Epithelial cell of esophagus (primary cell): ENCODE data around the gene EXD3.

Source experiments
- DNase-seq: peaks from one replicate; pipeline ENCODE4 v3.0.0; 2010; ENCODE audit warnings: low read depth
- H3K4me3 ChIP-seq: 2 replicates; pipeline ENCODE4 v1.5.1; 2011; ENCODE audit warnings: mild to moderate bottlenecking, low read length, control low read depth
- CTCF ChIP-seq: IDR thresholded peaks from 2 replicates; pipeline ENCODE4 v1.5.1; 2011; ENCODE audit warnings: low read depth, mild to moderate bottlenecking, low read length, control low read depth, inconsistent platforms; ENCODE audit not compliant: insufficient read depth; ENCODE audit errors: missing control alignments

Gene EXD3

DNA sequence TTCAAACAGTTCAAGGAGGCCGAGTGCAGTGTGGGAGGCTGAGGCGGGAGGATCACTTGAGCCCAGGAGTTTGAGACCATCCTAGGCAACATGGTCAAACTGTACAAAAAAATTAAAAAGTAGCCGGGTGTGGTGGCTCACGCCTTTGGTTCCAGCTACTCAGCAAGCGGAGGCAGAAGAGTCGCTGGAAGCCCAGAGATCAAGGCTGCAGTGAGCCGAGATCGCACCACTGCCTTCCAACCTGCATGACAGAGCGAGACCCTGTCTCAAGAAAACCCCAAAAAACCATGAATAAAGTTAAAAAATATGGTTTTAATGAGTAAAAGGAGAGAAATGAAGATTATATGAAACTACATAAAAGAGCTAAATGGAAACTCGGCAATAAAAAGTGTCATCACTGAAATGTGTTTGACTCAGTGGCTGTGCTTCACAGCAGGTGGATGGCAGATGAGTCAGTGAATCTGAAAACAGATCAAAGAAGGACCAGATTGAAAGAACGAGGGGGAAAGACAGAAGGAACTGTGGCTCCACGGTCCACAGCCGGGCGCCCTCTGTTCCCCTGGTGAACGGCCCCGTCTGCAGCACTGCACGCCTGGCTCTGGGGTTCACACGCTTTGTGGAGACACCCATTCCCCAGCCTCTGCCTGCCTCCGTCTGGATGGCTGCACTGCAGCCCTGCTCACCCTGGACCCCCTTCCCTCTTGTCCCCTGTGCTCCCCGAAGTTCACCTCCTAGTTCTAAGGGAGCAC, 25.1 kb downstream of the EXD3 start:
- TF ChIP-seq CTCF: no peak
- no peak overlapping the region for H3K4me3 ChIP-seq
- DNase-seq: no peak

DNA sequence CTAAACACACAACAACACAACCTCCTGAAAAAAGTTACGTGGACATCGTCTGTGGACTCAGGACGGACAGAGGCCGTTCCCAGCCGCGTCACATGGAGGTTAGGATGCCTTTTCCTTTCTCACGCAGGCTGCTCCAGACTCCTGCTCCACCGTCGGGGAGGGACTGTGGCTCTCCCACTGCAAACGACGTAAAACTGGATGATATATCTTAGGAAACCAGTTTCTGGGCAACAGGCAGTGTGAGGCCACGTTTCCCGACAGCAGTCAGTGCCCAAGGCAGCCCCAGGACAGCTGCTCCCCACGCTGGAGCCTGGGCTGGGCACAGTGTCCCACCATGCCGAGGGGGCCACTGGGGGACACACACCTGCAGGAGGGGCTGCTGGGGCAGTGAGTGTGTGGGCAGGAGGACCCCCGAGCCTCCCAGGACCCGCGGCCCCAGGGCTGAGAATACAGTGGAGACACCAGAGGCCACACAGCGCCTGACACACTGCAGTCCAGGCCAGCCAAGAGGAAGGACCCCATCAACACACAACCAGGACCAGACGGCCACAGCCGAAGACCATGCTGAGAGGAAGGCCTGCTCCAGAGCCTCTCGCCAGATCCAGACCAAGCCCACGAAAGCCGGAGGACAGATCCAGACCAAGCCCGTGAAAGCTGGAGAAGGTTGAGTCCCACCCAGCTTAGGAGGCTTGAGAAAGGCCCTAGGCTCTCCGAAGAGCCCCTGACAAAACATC, 26.2 kb downstream of the EXD3 start:
- no peak overlapping the region for H3K4me3 ChIP-seq
- no peak for TF ChIP-seq CTCF
- no peak for DNase-seq

DNA sequence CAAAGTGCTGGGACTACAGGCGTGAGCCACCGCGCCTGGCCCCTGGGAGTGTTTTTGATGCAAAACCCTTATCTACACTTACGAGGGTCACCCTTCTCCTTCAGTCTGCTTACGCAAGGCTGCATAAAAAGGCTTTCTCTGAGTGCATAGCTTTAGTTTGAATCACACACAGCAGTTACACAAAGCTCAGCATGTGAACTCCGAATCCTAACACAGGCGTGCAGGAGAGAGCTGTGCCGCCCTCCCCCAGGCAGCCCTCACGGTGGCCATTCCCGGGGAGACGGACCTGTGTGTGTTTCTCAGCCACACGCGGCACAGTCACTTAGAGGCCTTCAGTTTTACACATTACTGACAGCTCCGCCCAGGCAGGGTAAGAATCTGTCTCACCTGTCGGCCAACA, 26.7 kb downstream of the EXD3 start:
- H3K4me3 ChIP-seq: no peak overlapping the region
- DNase-seq: peak; percentile 42
- TF ChIP-seq CTCF: no peak

GRCh38 chr9:137395666-137396010, 27.3 kb downstream of the EXD3 start:
- no peak for DNase-seq
- no peak for TF ChIP-seq CTCF
- H3K4me3 ChIP-seq: no peak overlapping the region

DNA sequence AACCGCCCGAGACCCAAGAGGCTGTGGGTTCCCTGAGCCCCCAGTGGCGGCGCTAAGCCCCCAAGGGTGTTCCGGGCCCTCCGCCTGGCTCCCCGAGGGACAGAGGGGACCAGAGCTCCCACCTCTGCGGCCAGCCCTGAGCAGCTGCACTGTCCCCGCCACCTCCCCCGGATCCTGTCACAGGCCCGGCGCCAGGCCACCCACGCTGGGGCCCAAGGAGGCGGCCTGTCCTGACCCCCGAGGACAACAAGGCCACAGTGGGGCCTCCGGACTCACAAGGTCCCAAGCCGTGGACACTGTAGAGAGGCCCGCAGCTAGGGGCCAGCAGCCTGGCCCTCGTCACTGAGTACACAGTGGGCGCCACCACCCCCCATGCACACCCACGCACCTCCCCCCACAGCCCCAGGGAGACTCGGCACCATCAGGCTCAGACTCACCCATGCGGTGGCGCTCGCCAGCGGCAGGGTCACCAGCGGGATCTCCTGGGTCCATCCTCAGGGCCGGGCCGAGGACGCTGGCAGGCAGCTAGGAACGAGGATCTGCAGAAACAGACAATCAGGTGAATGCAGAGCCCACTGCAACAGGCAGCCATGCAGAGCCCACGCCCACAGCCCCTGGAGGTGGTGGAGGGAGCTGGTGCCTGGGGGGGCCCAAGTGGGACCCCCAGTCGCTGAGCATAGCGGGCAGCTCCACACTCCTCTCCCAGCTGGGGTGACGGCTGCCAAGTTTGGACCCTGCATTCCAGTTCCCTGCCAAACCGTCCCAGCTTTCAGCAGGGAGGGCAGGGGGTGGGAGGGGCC, 27.9 kb downstream of the EXD3 start:
- TF ChIP-seq CTCF: no peak
- no peak for DNase-seq

DNA sequence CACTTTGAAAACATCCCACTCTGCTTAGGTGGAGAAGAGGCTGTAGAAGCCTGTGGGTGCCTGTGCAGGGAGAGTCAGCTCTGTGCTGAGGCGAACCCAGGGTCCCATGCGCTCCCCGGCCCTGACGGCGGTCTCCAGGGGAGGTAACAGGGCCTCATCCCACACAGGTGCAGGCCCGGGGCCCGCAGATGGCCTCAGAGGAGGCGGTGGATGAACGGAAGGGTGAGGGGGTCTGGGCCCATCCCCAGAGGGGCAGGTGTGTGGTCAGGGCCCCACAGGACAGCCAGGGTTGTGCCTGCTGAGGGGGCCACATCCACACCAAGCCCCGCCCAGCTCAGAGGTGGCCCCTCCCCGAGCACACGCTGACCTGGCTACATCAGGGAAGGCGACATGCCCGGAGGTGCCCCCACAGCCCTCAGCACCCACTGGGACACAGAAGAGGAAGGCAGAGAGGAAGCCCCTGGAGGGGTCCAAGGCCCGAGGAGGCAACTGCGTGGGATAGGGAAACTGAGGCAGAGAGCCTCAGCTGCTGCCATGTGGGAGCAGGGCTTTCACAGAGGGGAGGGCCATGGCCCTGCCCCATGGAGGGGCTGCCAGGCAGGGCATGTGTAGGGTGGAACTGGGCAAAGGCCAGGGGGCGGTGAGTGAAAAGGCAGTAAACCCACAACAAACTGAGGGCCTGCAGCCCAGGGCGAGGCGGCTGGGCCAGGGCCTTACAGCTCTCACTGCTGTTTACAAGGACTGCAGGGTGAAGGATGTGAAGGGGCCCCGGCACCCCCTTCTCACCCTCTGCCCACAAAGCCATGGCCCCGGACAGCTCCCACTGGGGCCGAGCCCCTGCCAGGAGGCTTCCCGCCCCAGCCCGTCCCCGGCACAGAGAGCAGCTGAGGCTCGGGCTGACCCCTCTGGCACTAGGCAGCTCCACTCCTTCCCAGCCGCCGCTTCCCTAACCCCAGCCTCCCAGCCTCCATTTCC, 29.5 kb downstream of the EXD3 start:
- TF ChIP-seq CTCF: no peak
- no peak for DNase-seq
- no peak overlapping the region for H3K4me3 ChIP-seq

More for the DNA sequence above, 27.9 kb downstream of the EXD3 start:
- H3K4me3 ChIP-seq: no peak overlapping the region
